Uterus (tissue), 2 donors: ENCODE measurements around the gene CTNND2.

Source experiments
- POLR2A ChIP-seq, 2 donors: fragments of 450-650 bp; IDR thresholded peaks; one replicate each; pipeline ENCODE4 v1.6.1; 2016; ENCODE audit warnings: antibody characterized with exemption in 2 of 2, mild to moderate bottlenecking in 1 of 2, moderate library complexity in 1 of 2
- TF ChIP-seq, protein P1 (sequence below), 4 experiments: fragments of 200-600 bp in 2 of 4; fragments of 450-650 bp in 2 of 4; sonication (generic) in 2 of 4; IDR thresholded peaks; one replicate each; pipeline ENCODE4 v1.5.1; 2016 to 2019; ENCODE audit warnings: antibody characterized with exemption in 4 of 4, mild to moderate bottlenecking in 2 of 4, moderate library complexity in 1 of 4

DNA sequence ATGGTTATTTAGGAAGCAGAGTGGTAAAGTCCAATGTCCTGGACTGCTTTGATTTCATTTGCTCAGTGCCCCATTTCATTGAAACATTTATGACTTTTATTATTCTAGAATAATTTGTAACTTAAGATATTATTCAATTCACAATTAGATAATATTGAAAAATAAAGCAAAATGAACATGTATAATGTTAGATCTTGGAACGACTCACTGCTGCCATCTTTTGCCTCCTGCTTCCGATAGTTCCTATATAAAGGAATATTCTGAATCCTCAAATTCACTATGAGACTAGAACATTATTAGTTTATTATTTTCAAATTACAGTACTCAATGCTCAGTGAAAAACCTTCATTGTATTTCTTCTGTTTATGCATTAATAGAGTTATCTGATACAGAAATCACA, 2.3 kb upstream of the CTNND2 start:
- TF ChIP-seq POLR2A (IDR thresholded peaks at IDR 0.05): no peak
- TF ChIP-seq, protein P1, sequence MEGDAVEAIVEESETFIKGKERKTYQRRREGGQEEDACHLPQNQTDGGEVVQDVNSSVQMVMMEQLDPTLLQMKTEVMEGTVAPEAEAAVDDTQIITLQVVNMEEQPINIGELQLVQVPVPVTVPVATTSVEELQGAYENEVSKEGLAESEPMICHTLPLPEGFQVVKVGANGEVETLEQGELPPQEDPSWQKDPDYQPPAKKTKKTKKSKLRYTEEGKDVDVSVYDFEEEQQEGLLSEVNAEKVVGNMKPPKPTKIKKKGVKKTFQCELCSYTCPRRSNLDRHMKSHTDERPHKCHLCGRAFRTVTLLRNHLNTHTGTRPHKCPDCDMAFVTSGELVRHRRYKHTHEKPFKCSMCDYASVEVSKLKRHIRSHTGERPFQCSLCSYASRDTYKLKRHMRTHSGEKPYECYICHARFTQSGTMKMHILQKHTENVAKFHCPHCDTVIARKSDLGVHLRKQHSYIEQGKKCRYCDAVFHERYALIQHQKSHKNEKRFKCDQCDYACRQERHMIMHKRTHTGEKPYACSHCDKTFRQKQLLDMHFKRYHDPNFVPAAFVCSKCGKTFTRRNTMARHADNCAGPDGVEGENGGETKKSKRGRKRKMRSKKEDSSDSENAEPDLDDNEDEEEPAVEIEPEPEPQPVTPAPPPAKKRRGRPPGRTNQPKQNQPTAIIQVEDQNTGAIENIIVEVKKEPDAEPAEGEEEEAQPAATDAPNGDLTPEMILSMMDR (IDR thresholded peaks at IDR 0.05): no peak
